Chondrocyte (in vitro differentiated cells): ENCODE results near the gene MGAT4C. TPM values are rescaled to one million over a fixed set of nuclear protein-coding genes. Genes with fewer than 3 reads are reported as not detected.
"Not testable (repeated sequence)": the region's sequence is repeated elsewhere in the genome, so short reads cannot be mapped to it uniquely, and the experiment has no call there.

Experiments
- DNase-seq: peaks from one replicate; pipeline ENCODE4 v3.0.0; 2021; ENCODE audit warnings: mixed read lengths, low spot score
- H3K27ac Mint-ChIP-seq: one replicate; pipeline ENCODE4 v1.8.0; 2021; ENCODE audit warnings: mild to moderate bottlenecking, moderate library complexity, mixed read lengths; ENCODE audit not compliant: unreplicated experiment
- H3K27me3 Mint-ChIP-seq: 2 replicates; pipeline ENCODE4 v1.8.0; 2021; ENCODE audit warnings: low read depth, mixed read lengths
- H3K36me3 Mint-ChIP-seq: 2 replicates; pipeline ENCODE4 v1.8.0; 2021; ENCODE audit warnings: low read depth, mixed read lengths
- H3K4me1 Mint-ChIP-seq: 2 replicates; pipeline ENCODE4 v1.8.0; 2021; ENCODE audit warnings: low read depth, mild to moderate bottlenecking, mixed read lengths
- H3K4me3 Mint-ChIP-seq: one replicate; pipeline ENCODE4 v1.8.0; 2021; ENCODE audit warnings: mild to moderate bottlenecking, moderate library complexity, mixed read lengths; ENCODE audit not compliant: unreplicated experiment
- H3K9me3 Mint-ChIP-seq: 2 replicates; pipeline ENCODE4 v1.8.0; 2021; ENCODE audit warnings: low read depth, mixed read lengths
- CTCF ChIP-seq: fragments of 200-600 bp; sonication (generic); IDR thresholded peaks from 2 replicates; pipeline ENCODE4 v1.5.0; 2021; ENCODE audit warnings: antibody characterized with exemption, mild to moderate bottlenecking, moderate library complexity
- total RNA-seq: library from RNA; stranded (reverse); gene quantifications from 3 replicates; pipeline ENCODE4 v1.2.1, GENCODE V29; 2021

The MGAT4C gene
- total RNA-seq, 1 donor from 2014 or later = 0.30 TPM

- Mint-ChIP-seq H3K36me3 (no peaks in the 10 kb centered on the region), H3K9me3 (no peaks in the 10 kb centered on the region), H3K27ac (no peak overlapping the region), H3K27me3 (no peaks in the 10 kb centered on the region), H3K4me3 (no peak overlapping the region), H3K4me1 (peaks cover 19% of the 10 kb centered on the region)
- DNase-seq = no peak
- no peak for TF ChIP-seq CTCF
These were observed 121.6 kb downstream of the MGAT4C start for GRCh38 chr12:86134561-86134960.

- not testable (repeated sequence) for H3K9me3 Mint-ChIP-seq, DNase-seq, H3K36me3 Mint-ChIP-seq, H3K27me3 Mint-ChIP-seq, H3K4me3 Mint-ChIP-seq, H3K4me1 Mint-ChIP-seq, H3K27ac Mint-ChIP-seq
These were observed 129.3 kb downstream of the MGAT4C start for GRCh38 chr12:86126900-86127299.

DNA sequence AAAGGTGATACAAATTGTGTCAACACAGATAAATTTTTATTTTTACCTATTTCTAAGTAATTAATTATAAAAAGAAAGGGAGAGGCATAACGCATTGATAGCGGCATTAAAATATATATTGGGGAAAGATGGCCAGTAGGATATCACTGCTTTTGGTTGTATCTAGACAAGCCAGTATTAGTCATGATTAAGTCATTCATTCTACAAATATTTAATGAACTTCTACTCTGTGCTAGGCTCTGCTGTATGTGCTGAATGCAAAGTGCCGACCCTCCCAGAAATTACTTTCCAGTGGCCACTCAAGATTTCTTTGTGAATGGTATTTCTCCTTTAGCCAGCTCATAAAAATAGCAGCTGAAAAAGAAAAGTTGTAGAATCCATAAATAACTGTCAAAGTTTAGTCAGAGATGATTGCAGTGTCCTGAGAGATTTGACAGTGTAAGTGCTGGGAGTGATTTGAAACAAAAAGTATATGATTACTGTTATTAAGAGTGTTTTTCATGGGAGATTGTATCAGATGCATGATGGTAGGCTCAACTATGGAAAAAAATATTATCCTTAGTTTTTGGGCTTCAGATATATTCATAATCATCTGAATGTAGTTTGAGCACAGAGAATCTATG is 133.2 kb downstream of the MGAT4C start:
- TF ChIP-seq CTCF = no peak
- Mint-ChIP-seq H3K36me3 (no peaks in the 10 kb centered on the region), H3K27me3 (no peaks in the 10 kb centered on the region), H3K27ac (no peak overlapping the region), H3K4me3 (no peak overlapping the region), H3K4me1 (peaks cover 4% of the 10 kb centered on the region), H3K9me3 (no peaks in the 10 kb centered on the region)
- no peak for DNase-seq

- Mint-ChIP-seq H3K27me3 (no peaks in the 10 kb centered on the region), H3K27ac (no peak overlapping the region), H3K36me3 (no peaks in the 10 kb centered on the region), H3K4me3 (no peak overlapping the region), H3K9me3 (peaks cover 3% of the 10 kb centered on the region), H3K4me1 (peaks cover 3% of the 10 kb centered on the region)
- TF ChIP-seq CTCF = no peak
- no peak for DNase-seq
These were observed 138.0 kb downstream of the MGAT4C start for GRCh38 chr12:86118161-86118560.

GRCh38 chr12:86117711-86118110 is 138.5 kb downstream of the MGAT4C start:
- Mint-ChIP-seq H3K27ac (no peak overlapping the region), H3K4me1 (no peaks in the 10 kb centered on the region), H3K4me3 (no peak overlapping the region), H3K27me3 (peaks cover under 1% of the 10 kb centered on the region), H3K9me3 (peaks cover 3% of the 10 kb centered on the region), H3K36me3 (no peaks in the 10 kb centered on the region)
- no peak for DNase-seq
- no peak for TF ChIP-seq CTCF

DNA sequence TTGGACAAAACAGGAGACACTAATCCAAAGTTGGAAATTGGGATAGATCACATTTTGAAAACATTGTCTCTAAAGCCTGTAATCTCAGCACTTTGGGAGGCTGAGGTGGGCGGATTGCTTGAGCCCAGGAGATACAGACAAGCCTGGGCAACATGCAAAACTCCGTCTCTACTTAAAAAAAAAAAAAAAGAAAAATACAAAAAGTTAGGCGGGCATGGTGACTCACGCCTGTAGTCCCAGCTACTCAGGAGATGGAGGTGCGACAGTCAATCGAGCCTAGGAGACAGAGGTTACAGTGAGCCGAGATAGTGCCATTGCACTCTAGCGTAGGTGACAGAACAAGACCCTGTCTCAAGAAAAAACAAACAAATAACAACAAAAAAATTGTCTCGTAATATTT is 152.1 kb downstream of the MGAT4C start:
- H3K9me3 Mint-ChIP-seq = no peaks in the 10 kb centered on the region
- no peaks in the 10 kb centered on the region for H3K36me3 Mint-ChIP-seq
- TF ChIP-seq CTCF = no peak
- H3K4me1 Mint-ChIP-seq = no peaks in the 10 kb centered on the region
- H3K4me3 Mint-ChIP-seq = no peak overlapping the region
- no peaks in the 10 kb centered on the region for H3K27me3 Mint-ChIP-seq
- no peak for DNase-seq
- no peak overlapping the region for H3K27ac Mint-ChIP-seq
